BLaER1 treated with 17β-estradiol and CSF1 and Interleukin-3, amounts not matched to agents 10 nM and 100 nM (cell line): Measurements from ENCODE around the gene L3MBTL1.

Experiments
- H3K27ac ChIP-seq, 11 experiments: shearing (Covaris generic); formaldehyde crosslinking; 2 replicates each; pipeline ENCODE4 v1.8.1; 2022
- H3K27me3 ChIP-seq, 11 experiments: shearing (Covaris generic); formaldehyde crosslinking; 2 replicates each; pipeline ENCODE4 v1.8.1; 2022
- H3K36me3 ChIP-seq, 11 experiments: shearing (Covaris generic); formaldehyde crosslinking; 2 replicates each; pipeline ENCODE4 v1.8.1; 2022
- H3K4me1 ChIP-seq, 10 experiments: shearing (Covaris generic); formaldehyde crosslinking; 2 replicates each; pipeline ENCODE4 v1.8.1; 2022
- H3K4me2 ChIP-seq, 11 experiments: shearing (Covaris generic); formaldehyde crosslinking; 2 replicates each; pipeline ENCODE4 v1.8.1; 2022
- H3K4me3 ChIP-seq, 10 experiments: shearing (Covaris generic); formaldehyde crosslinking; 2 replicates each; pipeline ENCODE4 v1.8.1; 2022
- H3K9ac ChIP-seq, 11 experiments: shearing (Covaris generic); formaldehyde crosslinking; 2 replicates each; pipeline ENCODE4 v1.8.1; 2022
- H3K9me3 ChIP-seq, 11 experiments: shearing (Covaris generic); formaldehyde crosslinking; replicated peaks in 1 of 11; 2 replicates each; pipeline ENCODE4 v1.8.1; 2022
- H4K20me1 ChIP-seq, 11 experiments: shearing (Covaris generic); formaldehyde crosslinking; 2 replicates each; pipeline ENCODE4 v1.8.1; 2022
- Cebpa-rat ChIP-seq, 11 experiments: shearing (Covaris generic); IDR thresholded peaks; 2 replicates each; pipeline ENCODE4 v1.8.1; 2022

The L3MBTL1 gene

DNA sequence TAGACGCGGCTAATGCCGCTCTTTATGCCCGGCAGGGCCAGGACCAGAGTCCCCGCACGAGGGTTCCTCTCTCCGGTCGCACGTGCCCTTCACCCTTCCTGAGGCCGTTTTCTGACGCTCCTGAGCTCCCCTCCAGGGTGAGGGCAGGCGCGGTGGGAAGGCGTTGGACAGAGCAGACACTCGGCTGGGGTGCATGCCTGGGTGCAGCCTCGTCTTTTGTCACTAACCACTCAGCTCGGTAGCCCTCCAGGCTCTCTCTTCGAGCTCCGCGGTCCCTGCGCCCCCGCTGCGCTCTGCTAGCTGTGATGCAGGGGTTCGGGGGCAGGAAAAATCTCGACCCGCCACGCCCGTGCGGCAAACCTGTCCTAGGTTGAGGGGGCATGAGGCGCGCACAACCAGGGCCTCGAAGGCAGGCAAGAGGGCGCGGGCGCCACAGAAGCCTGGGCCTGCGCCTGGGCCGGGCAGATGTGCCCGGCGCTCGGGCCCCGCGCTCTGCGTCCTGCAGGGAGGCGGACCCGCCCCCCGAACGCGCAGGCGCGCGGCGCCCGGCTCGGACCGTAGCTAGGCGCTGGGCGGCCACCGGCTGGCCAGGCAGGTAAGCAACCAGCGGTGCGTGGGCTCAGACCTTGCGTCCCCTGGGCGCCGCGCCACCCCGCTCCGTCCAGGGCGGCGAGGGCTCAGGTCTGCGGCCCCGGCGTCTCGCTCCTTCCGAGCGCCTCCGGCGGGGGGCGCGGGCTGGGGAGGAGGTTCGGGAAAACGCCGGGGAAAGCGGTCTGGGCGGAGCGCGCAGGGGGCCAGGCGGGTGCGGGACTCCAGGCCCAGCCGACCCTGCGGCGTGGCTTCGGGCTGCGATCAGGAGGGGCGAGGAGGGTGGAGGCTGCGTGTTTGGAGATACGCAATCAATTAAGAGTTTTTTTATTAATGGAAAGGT lies at the start of gene L3MBTL1:
Gene L3MBTL1 (plus strand): TSS at position 548 of the 931 bp plus-strand sequence. CDS start 5,807 bp downstream, outside the sequence.
- H3K9me3 ChIP-seq: peaks cover 10 to 27% (median 17%) of the 10 kb centered on the region in 11 experiments; a peak in 19 of 22 replicates
- no peak within 1 kb of the TSS for H3K27ac ChIP-seq
- peak within 1 kb of the TSS; percentile 18 to 63 (median 50); a peak in 19 of 20 replicates for H3K4me3 ChIP-seq
- H3K4me1 ChIP-seq: peaks cover 0 to 16% (median 2%) of the 10 kb centered on the region in 10 experiments; a peak in 7 of 20 replicates
- H3K27me3 ChIP-seq: peaks cover 35 to 54% (median 46%) of the 10 kb centered on the region in 11 experiments
- H3K4me2 ChIP-seq: peak within 1 kb of the TSS; percentile 55 to 88 (median 70)
- H3K36me3 ChIP-seq: no peaks in the 10 kb centered on the region
- peak within 1 kb of the TSS in 2 of 11 experiments; percentile 10 to 53; a peak in 2 of 22 replicates for H3K9ac ChIP-seq
- H4K20me1 ChIP-seq: no peaks in the 10 kb centered on the region
- no peak for TF ChIP-seq Cebpa-rat (IDR thresholded peaks at IDR 0.05)

DNA sequence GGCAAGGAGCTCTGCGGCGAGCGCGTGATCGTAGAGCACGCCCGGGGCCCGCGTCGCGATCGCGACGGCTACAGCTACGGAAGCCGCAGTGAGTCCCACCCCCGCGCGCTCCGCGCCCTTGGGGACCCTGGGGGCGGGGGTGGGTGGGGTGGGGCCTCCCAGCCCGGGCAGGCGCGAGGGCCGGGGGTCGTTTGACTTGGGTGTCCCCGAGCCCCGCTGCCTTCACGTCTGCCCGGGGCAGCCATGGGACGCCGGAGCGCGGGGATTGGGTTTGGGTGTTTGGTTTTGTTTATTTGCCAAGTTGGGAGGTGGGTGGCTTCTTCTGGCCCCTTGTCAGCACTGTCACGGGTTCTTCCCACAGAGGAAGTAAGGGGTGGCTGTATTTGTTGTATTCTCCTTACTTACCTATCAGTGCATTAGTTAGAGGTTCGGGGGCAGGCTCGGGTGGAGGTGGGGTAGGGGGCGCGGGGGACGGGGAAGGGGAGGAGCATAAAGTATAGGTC lies 49.0 kb upstream of the L3MBTL1 start:
- Histone ChIP-seq H3K4me1 (peaks cover 22 to 44% (median 28%) of the 10 kb centered on the region in 10 experiments), H4K20me1 (peaks cover 46 to 56% (median 51%) of the 10 kb centered on the region in 11 experiments), H3K36me3 (peaks cover 46 to 48% (median 47%) of the 10 kb centered on the region in 11 experiments), H3K4me3 (peak overlapping the region; percentile 79 to 96 (median 95)), H3K27ac (peak overlapping the region; percentile 100), H3K9ac (peak overlapping the region; percentile 100), H3K9me3 (peaks cover 0 to 7% (median 0%) of the 10 kb centered on the region in 11 experiments; a peak in 3 of 22 replicates), H3K4me2 (peak overlapping the region; percentile 34 to 99 (median 96); a peak in 18 of 22 replicates), H3K27me3 (no peaks in the 10 kb centered on the region)
- TF ChIP-seq Cebpa-rat (IDR thresholded peaks at IDR 0.05): no peak

DNA sequence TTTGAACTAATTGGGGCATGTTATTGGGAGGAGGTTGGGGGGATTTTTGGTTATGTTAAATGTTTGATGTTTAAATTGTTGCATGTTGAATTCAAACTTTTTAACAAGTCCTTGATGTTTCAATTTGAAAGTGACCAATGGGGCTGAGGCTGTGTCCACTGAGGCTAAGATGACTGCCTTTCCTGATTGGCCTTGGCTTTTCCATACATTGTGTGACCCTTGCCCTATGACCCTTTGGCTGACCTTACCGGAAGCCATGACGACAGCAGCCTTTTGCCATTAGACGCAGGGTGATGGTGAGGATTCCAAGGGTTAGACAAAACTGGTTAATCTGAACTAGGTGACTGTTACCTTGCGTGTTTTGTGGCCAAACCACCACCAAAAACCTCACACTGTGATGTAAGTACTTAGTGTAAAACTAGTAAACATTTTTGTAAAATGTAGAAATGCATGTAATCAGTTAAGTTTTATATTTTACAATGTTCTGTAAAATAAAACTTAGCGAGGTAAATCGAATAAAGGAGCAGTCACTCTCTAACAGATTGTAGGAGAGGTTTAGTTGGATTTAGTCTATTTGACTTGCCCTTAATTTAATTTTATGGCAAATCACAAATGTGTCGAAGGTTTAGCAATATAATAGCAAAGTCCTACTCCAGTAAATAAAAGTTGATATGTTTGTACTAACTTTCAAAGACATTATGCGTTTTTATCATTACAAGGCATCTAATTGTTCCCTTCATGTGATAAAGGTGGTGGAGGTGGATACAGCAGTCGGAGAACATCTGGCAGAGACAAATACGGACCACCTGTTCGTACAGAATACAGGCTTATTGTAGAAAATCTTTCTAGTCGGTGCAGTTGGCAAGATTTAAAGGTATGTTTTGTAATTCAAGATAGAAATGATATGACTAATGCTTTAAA lies 48.2 kb upstream of the L3MBTL1 start:
- H3K36me3 ChIP-seq: peaks cover 54 to 56% (median 55%) of the 10 kb centered on the region in 11 experiments
- H3K4me1 ChIP-seq: peaks cover 22 to 44% (median 28%) of the 10 kb centered on the region in 10 experiments
- peak overlapping the region; percentile 87 to 99 (median 96) for H3K4me2 ChIP-seq
- peak overlapping the region; percentile 79 to 96 (median 95) for H3K4me3 ChIP-seq
- peaks cover 0 to 7% (median 0%) of the 10 kb centered on the region in 11 experiments; a peak in 3 of 22 replicates for H3K9me3 ChIP-seq
- TF ChIP-seq Cebpa-rat (IDR thresholded peaks at IDR 0.05): no peak
- peak overlapping the region; percentile 100 for H3K9ac ChIP-seq
- peak overlapping the region in 6 of 11 experiments; percentile 0 to 100 (median 100); a peak in 7 of 22 replicates for H3K27ac ChIP-seq
- H4K20me1 ChIP-seq: peaks cover 55 to 64% (median 60%) of the 10 kb centered on the region in 11 experiments
- H3K27me3 ChIP-seq: no peaks in the 10 kb centered on the region

DNA sequence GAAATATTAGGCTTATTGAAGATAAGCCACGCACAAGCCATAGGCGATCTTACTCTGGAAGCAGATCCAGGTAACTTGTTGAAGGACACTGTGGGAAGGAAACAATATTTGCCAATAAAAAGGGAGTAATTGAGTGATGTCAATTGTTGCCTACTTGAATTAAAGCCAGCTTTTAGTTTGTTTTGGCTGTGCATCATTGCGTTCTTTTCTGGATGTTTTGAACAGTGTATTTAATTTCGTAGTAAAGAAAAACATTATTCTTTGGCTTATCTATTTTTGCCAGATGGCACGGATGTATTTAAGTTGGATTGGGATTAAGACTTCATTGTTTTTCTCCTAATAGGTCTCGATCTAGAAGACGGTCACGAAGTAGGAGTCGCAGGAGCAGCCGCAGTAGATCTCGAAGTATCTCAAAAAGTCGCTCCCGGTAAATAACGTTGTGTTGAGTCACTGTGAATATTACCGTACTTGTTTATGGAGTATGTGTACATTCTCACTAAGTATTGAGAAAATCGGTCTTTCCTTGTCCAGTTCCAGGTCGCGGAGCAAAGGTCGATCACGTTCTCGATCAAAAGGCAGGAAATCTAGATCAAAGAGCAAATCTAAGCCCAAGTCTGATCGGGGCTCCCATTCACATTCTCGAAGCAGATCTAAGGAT lies 47.2 kb upstream of the L3MBTL1 start:
- peak overlapping the region in 3 of 10 experiments; percentile 3 to 96 (median 6); a peak in 5 of 20 replicates for H3K4me3 ChIP-seq

DNA sequence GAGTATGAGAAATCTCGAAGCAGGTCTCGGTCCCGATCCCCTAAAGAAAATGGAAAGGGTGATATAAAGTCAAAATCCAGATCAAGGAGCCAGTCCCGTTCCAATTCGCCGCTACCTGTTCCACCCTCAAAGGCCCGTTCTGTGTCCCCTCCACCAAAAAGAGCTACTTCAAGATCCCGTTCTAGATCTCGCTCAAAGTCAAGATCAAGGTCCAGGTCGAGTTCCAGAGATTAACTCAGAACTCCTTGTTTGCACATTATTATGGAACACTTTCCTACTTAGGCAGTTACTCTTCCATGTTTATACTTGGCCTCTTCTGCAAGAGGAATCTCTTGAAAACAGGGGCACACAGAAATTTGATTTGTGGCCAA lies 46.7 kb upstream of the L3MBTL1 start:
- peaks cover 22 to 44% (median 28%) of the 10 kb centered on the region in 10 experiments for H3K4me1 ChIP-seq
- H4K20me1 ChIP-seq: peaks cover 70 to 79% (median 75%) of the 10 kb centered on the region in 11 experiments
- H3K4me2 ChIP-seq: peak overlapping the region in 6 of 11 experiments; percentile 8 to 92 (median 26); a peak in 4 of 22 replicates
- peak overlapping the region in 1 of 10 experiments; percentile 3; a peak in 2 of 20 replicates for H3K4me3 ChIP-seq
- peaks cover 0 to 6% (median 0%) of the 10 kb centered on the region in 11 experiments; a peak in 3 of 22 replicates for H3K9me3 ChIP-seq
- no peak for TF ChIP-seq Cebpa-rat (IDR thresholded peaks at IDR 0.05)
- no peak overlapping the region for H3K27ac ChIP-seq
- no peak overlapping the region for H3K9ac ChIP-seq
- peaks cover 70 to 71% (median 70%) of the 10 kb centered on the region in 11 experiments for H3K36me3 ChIP-seq
- no peaks in the 10 kb centered on the region for H3K27me3 ChIP-seq

More for the DNA sequence above, 47.2 kb upstream of the L3MBTL1 start:
- Histone ChIP-seq H3K9me3 (peaks cover 0 to 7% (median 0%) of the 10 kb centered on the region in 11 experiments; a peak in 3 of 22 replicates), H3K4me2 (peak overlapping the region in 9 of 11 experiments; percentile 92 to 99 (median 96); a peak in 12 of 22 replicates), H3K36me3 (peaks cover 64 to 66% (median 65%) of the 10 kb centered on the region in 11 experiments), H3K27me3 (no peaks in the 10 kb centered on the region), H3K4me1 (peaks cover 22 to 44% (median 28%) of the 10 kb centered on the region in 10 experiments), H4K20me1 (peaks cover 65 to 74% (median 70%) of the 10 kb centered on the region in 11 experiments), H3K9ac (no peak overlapping the region), H3K27ac (no peak overlapping the region)
- TF ChIP-seq Cebpa-rat (IDR thresholded peaks at IDR 0.05): no peak

DNA sequence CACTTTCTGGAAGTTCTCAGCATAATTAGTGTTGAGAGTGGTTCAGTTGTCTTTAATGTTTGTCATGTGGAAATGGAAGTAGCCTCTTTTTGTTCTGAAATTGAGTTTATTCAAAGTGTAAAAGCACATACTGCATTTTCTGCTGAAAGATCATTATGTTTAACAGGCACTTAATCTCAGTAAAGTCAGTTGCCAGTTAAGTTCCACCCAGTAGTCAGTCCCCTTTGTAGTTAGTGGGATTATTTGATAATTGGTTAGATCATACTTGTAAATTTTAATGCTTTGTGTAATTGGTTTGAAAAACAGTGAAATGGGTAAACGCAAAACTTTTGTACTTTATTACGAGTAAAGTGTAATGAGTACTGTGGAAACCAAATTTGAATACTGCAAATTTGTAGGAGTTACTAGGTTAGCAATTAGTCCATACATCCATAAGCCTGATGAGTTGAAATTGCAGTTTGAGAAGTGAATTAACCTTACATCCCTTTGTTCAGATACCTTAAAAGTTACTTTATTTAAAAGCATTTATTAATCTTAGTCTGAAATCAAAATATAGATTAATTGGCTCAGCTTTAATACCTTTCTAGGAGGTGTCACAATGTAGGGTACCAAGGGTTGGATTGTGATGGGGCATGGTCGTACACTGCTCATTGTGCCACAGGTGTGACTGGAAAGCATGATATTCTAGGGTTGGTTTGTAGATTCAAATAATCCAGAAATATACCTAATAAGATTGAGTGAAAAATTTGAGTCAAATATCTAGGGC lies 45.4 kb upstream of the L3MBTL1 start:
- Histone ChIP-seq H3K4me3 (no peak overlapping the region), H3K4me2 (0 out of 22 replicates have a peak overlapping the region, but pooled peaks of 1 of the 11 experiments have one; percentile 2), H3K27me3 (no peaks in the 10 kb centered on the region), H3K9me3 (no peaks in the 10 kb centered on the region), H3K4me1 (peaks cover 15 to 36% (median 21%) of the 10 kb centered on the region in 10 experiments; a peak in 19 of 20 replicates), H3K36me3 (peaks cover 80 to 84% (median 83%) of the 10 kb centered on the region in 11 experiments), H3K9ac (no peak overlapping the region), H3K27ac (no peak overlapping the region), H4K20me1 (peaks cover 82 to 92% (median 87%) of the 10 kb centered on the region in 11 experiments)
- no peak for TF ChIP-seq Cebpa-rat (IDR thresholded peaks at IDR 0.05)
